NCI-H82 treated with DMSO at 0.1 percent for 48 hours (cell line): ENCODE measurements around the gene ADAMTS13.
"Not testable (repeated sequence)": the region's sequence is repeated elsewhere in the genome, so short reads cannot be mapped to it uniquely, and the experiment has no call there.

Source experiments
- DNase-seq: peaks from one replicate; lab custom pipeline; 2025; ENCODE audit not compliant: unreplicated experiment; lab: John Stamatoyannopoulos, UW

ADAMTS13 gene

GRCh38 chr9:133423216-133423615 lies 1.0 kb downstream of the ADAMTS13 start:
- no peak for DNase-seq

- DNase-seq, result no peak
Measured at GRCh38 chr9:133424187-133424586, 2.0 kb downstream of the ADAMTS13 start.

GRCh38 chr9:133425049-133425632 lies 3.0 kb downstream of the ADAMTS13 start:
- DNase-seq, result no peak

GRCh38 chr9:133426011-133426410 lies 3.8 kb downstream of the ADAMTS13 start:
- no peak for DNase-seq

- no peak for DNase-seq
Measured at GRCh38 chr9:133427658-133428348, 5.6 kb downstream of the ADAMTS13 start.

- no peak for DNase-seq
Measured at GRCh38 chr9:133428617-133429101, 6.5 kb downstream of the ADAMTS13 start.

- DNase-seq, result no peak
Measured at GRCh38 chr9:133429214-133429613, 7.0 kb downstream of the ADAMTS13 start.

- no peak for DNase-seq
Measured at GRCh38 chr9:133429641-133430161, 7.5 kb downstream of the ADAMTS13 start.

- no peak for DNase-seq
Measured at GRCh38 chr9:133430244-133430643, 8.1 kb downstream of the ADAMTS13 start.

GRCh38 chr9:133433351-133433843 lies 11.2 kb downstream of the ADAMTS13 start:
- DNase-seq, result no peak

GRCh38 chr9:133436681-133437080 lies 14.5 kb downstream of the ADAMTS13 start:
- DNase-seq, result no peak

- no peak for DNase-seq
Measured at GRCh38 chr9:133437753-133438531, 15.8 kb downstream of the ADAMTS13 start.

- DNase-seq, result no peak
Measured at GRCh38 chr9:133439337-133439736, 17.2 kb downstream of the ADAMTS13 start.

GRCh38 chr9:133440874-133441273 lies 18.7 kb downstream of the ADAMTS13 start:
- no peak for DNase-seq

- no peak for DNase-seq
Measured at GRCh38 chr9:133441571-133441970, 19.4 kb downstream of the ADAMTS13 start.

- no peak for DNase-seq
Measured at GRCh38 chr9:133443248-133443647, 21.1 kb downstream of the ADAMTS13 start.

GRCh38 chr9:133443982-133444381 lies 21.8 kb downstream of the ADAMTS13 start:
- DNase-seq, result no peak

GRCh38 chr9:133445293-133445969 lies 23.3 kb downstream of the ADAMTS13 start:
- DNase-seq, result no peak

GRCh38 chr9:133448487-133448972 lies 26.4 kb downstream of the ADAMTS13 start:
- no peak for DNase-seq

- no peak for DNase-seq
Measured at GRCh38 chr9:133449760-133450159, 27.6 kb downstream of the ADAMTS13 start.

GRCh38 chr9:133451865-133452264 lies 29.7 kb downstream of the ADAMTS13 start:
- not testable (repeated sequence) for DNase-seq
